B cell (primary cell): ENCODE data around the gene CIBAR2. TPM values are rescaled to one million over a fixed set of nuclear protein-coding genes. Genes with fewer than 3 reads are reported as not detected.

Experiments used
- ATAC-seq: fragments of 200-7000 bp; cut with Tn5 transposase; one replicate; pipeline ENCODE4 v1.10.0; 2021; ENCODE audit warnings: low read depth, mild to moderate bottlenecking, moderate number of reproducible peaks, moderate library complexity
- CTCF ChIA-PET: fragments of 350-600 bp; sonication (Branson Sonifier 250); formaldehyde crosslinking; loops from one replicate; lab custom pipeline; 2021; ENCODE audit warnings: antibody characterized with exemption, inconsistent platforms; lab: Charles Lee
- POLR2A ChIA-PET: fragments of 350-600 bp; sonication (Branson Sonifier 250); formaldehyde crosslinking; loops from one replicate; lab custom pipeline; 2021; ENCODE audit warnings: antibody characterized with exemption; lab: Charles Lee
- DNase-seq: peaks from one replicate; pipeline ENCODE4 v3.0.0; 2013
- H2AFZ ChIP-seq: 2 replicates; pipeline ENCODE4 v1.6.1; 2012; ENCODE audit warnings: mild to moderate bottlenecking, low read depth, low read length; ENCODE audit not compliant: insufficient read depth, poor library complexity, severe bottlenecking
- H3K27ac ChIP-seq, 2 donors: 1 replicate in 1 of 2; 2 replicates in 1 of 2; pipeline ENCODE4 v1.5.1; 2012 to 2013; ENCODE audit warnings: low read length in 2 of 2, mild to moderate bottlenecking in 2 of 2, moderate library complexity in 1 of 2
- H3K27me3 ChIP-seq, 4 experiments: fragments of 200-600 bp in 1 of 4; sonication (generic) in 1 of 4; replicated peaks in 1 of 4; 1 replicate in 2 of 4; 2 replicates in 2 of 4; pipeline versions ENCODE4 v1.6.1 to v1.7.0; 2013 to 2016; ENCODE audit warnings: low read length in 3 of 4, mild to moderate bottlenecking in 2 of 4, mixed read lengths in 1 of 4, moderate library complexity in 1 of 4; ENCODE audit not compliant: insufficient read depth in 4 of 4, control insufficient read depth in 3 of 4; ENCODE audit errors: control extremely low read depth in 1 of 4
- H3K36me3 ChIP-seq, 2 experiments: replicated peaks in 1 of 2; 1 replicate in 1 of 2; 2 replicates in 1 of 2; pipeline versions ENCODE4 v1.6.1 to v1.7.1; 2013; ENCODE audit warnings: low read length in 1 of 2; ENCODE audit not compliant: insufficient read depth in 2 of 2, control insufficient read depth in 1 of 2; ENCODE audit errors: control extremely low read depth in 1 of 2, extremely low read depth in 1 of 2
- H3K4me1 ChIP-seq, 2 donors: fragments of 200-600 bp in 1 of 2; sonication (generic) in 1 of 2; 1 replicate in 1 of 2; 2 replicates in 1 of 2; pipeline versions ENCODE4 v1.5.1 to v1.6.1; 2013 to 2017; ENCODE audit warnings: low read length in 2 of 2; ENCODE audit not compliant: control insufficient read depth in 2 of 2, insufficient read depth in 2 of 2
- H3K4me2 ChIP-seq: replicated peaks from 2 replicates; pipeline ENCODE3; 2012; ENCODE audit warnings: mild to moderate bottlenecking, low read depth, low read length; ENCODE audit not compliant: poor library complexity, severe bottlenecking
- H3K4me3 ChIP-seq, 5 experiments: fragments of 200-600 bp in 1 of 5; sonication (generic) in 1 of 5; 1 replicate in 3 of 5; 2 replicates in 2 of 5; pipeline versions ENCODE4 v1.5.1 to v1.7.0; 2011 to 2016; ENCODE audit warnings: low read length in 4 of 5, mild to moderate bottlenecking in 4 of 5, low read depth in 2 of 5, control low read depth in 1 of 5, moderate library complexity in 1 of 5; ENCODE audit not compliant: insufficient read depth in 1 of 5; ENCODE audit errors: control extremely low read depth in 1 of 5, extremely low read depth in 1 of 5
- H3K79me2 ChIP-seq: fragments of 200-600 bp; sonication (generic); one replicate; pipeline ENCODE4 v1.6.0; 2016; ENCODE audit warnings: low read length; ENCODE audit not compliant: control insufficient read depth, insufficient read depth
- H3K9ac ChIP-seq: fragments of 200-600 bp; sonication (generic); 2 replicates; pipeline ENCODE4 v1.6.1; 2017; ENCODE audit warnings: mild to moderate bottlenecking, low read length, moderate library complexity
- H3K9me3 ChIP-seq, 3 donors: one replicate each; pipeline versions ENCODE4 v1.6.1 to v1.7.1; 2013; ENCODE audit warnings: low read length in 2 of 3; ENCODE audit not compliant: control insufficient read depth in 2 of 3, insufficient read depth in 1 of 3; ENCODE audit errors: control extremely low read depth in 1 of 3
- H4K20me1 ChIP-seq: 2 replicates; pipeline ENCODE4 v1.6.0; 2012; ENCODE audit warnings: mild to moderate bottlenecking, low read length; ENCODE audit not compliant: insufficient read depth, control insufficient read depth, poor library complexity, severe bottlenecking
- H3K27ac Mint-ChIP-seq: one replicate; pipeline ENCODE4 v1.8.0; 2021; ENCODE audit warnings: mixed read lengths
- H3K27me3 Mint-ChIP-seq: one replicate; pipeline ENCODE4 v1.8.0; 2021; ENCODE audit warnings: mixed read lengths
- H3K4me1 Mint-ChIP-seq: one replicate; pipeline ENCODE4 v1.8.0; 2021; ENCODE audit warnings: mixed read lengths
- H3K4me3 Mint-ChIP-seq: one replicate; pipeline ENCODE4 v1.8.0; 2021; ENCODE audit warnings: mixed read lengths
- H3K9me3 Mint-ChIP-seq: one replicate; pipeline ENCODE4 v1.8.0; 2022; ENCODE audit warnings: mixed read lengths; ENCODE audit not compliant: insufficient read depth
- CTCF ChIP-seq: fragments of 200-600 bp; IDR thresholded peaks from one replicate; pipeline ENCODE4 v1.8.0; 2022; ENCODE audit warnings: antibody characterized with exemption, mild to moderate bottlenecking
- EZH2 ChIP-seq: IDR thresholded peaks from 2 replicates; pipeline ENCODE4 v1.6.1; 2012; ENCODE audit warnings: borderline replicate concordance, low read depth, mild to moderate bottlenecking, moderate library complexity, low read length; ENCODE audit not compliant: insufficient read depth, poor library complexity, severe bottlenecking
- WGBS: methylation state at CpG from one replicate; pipeline ENCODE4 v1.1.5; 2013; ENCODE audit warnings: missing lambda C conversion rate; ENCODE audit not compliant: insufficient coverage; 5-methylcytosine and 5-hydroxymethylcytosine counted together
- intact Hi-C: fragments of 100-400 bp; cut with micrococcal nuclease; formaldehyde crosslinking; loops from one replicate; pipeline ENCODE4 v1.10.0; 2022
- polyA plus RNA-seq: library from polyadenylated mRNA; depleted of rRNA; stranded (reverse); fragments of >200 nt; gene quantifications from 2 replicates; pipeline ENCODE4 v1.2.3, GENCODE V29; 2012
- total RNA-seq, 2 donors: library from RNA; stranded (reverse); fragments of 120-200 nt in 1 of 2; gene quantifications; 1 replicate in 1 of 2; 2 replicates in 1 of 2; pipeline versions ENCODE4 v1.2.3 to v1.2.4, GENCODE V29; 2013 to 2022

The CIBAR2 gene
- total and polyA plus RNA-seq, 2 donors (not counting 1 experiment from before 2014, with no cell fraction given) = not detected

GRCh38 chr16:85128079-85128837, 16.0 kb upstream of the CIBAR2 start:
- no peak overlapping the region for H2AFZ ChIP-seq
- ATAC-seq (no peak), DNase-seq (no peak)
- Mint-ChIP-seq H3K27me3 (no peaks in the 10 kb centered on the region), H3K4me1 (no peaks in the 10 kb centered on the region), H3K9me3 (no peaks in the 10 kb centered on the region), H3K27ac (no peak overlapping the region), H3K4me3 (no peak overlapping the region)
- H3K9ac ChIP-seq = no peak overlapping the region
- intact Hi-C loops = no loop called here
- H3K27ac ChIP-seq = no peak overlapping the region
- H3K4me3 ChIP-seq = no peak overlapping the region
- no peaks in the 10 kb centered on the region for H3K36me3 ChIP-seq
- no peaks in the 10 kb centered on the region for H3K79me2 ChIP-seq
- TF ChIP-seq EZH2 = no peak
- TF ChIP-seq CTCF = no peak
- WGBS = 100% methylated on average over 7 of the region's 9 CpGs
- H3K27me3 ChIP-seq = no peaks in the 10 kb centered on the region
- no peak overlapping the region for H3K4me2 ChIP-seq
- no peaks in the 10 kb centered on the region for H4K20me1 ChIP-seq
- ChIA-PET CTCF (no interaction called here), POLR2A (no interaction called here)
- H3K9me3 ChIP-seq = no peaks in the 10 kb centered on the region
- no peaks in the 10 kb centered on the region for H3K4me1 ChIP-seq

- intact Hi-C loops = no loop called here
These were observed 15.1 kb upstream of the CIBAR2 start for GRCh38 chr16:85127379-85127723.

More at GRCh38 chr16:85127379-85127723, 15.1 kb upstream of the CIBAR2 start:
- no peaks in the 10 kb centered on the region for H3K79me2 ChIP-seq
- POLR2A ChIA-PET = no interaction called here
- H3K27me3 ChIP-seq = no peaks in the 10 kb centered on the region
- Mint-ChIP-seq H3K4me1 (no peaks in the 10 kb centered on the region), H3K4me3 (no peak overlapping the region), H3K27ac (no peak overlapping the region), H3K9me3 (no peaks in the 10 kb centered on the region), H3K27me3 (no peaks in the 10 kb centered on the region)
- H2AFZ ChIP-seq = no peak overlapping the region
- H3K36me3 ChIP-seq = no peaks in the 10 kb centered on the region
- DNase-seq (no peak), ATAC-seq (no peak)
- no peak overlapping the region for H3K4me3 ChIP-seq
- H3K9ac ChIP-seq = no peak overlapping the region
- CTCF ChIA-PET = no interaction called here
- H4K20me1 ChIP-seq = no peaks in the 10 kb centered on the region
- no peak for TF ChIP-seq EZH2
- TF ChIP-seq CTCF = no peak
- H3K9me3 ChIP-seq = no peaks in the 10 kb centered on the region
- H3K27ac ChIP-seq = no peak overlapping the region
- no peaks in the 10 kb centered on the region for H3K4me1 ChIP-seq
- WGBS = 63% methylated on average over 2 of the region's 3 CpGs
- H3K4me2 ChIP-seq = no peak overlapping the region
